ENCODE measurements around the gene LAMA2. TPM values are rescaled to one million over a fixed set of nuclear protein-coding genes. Genes with fewer than 3 reads are reported as not detected.
"Not testable (repeated sequence)": the region's sequence is repeated elsewhere in the genome, so short reads cannot be mapped to it uniquely, and the experiment has no call there.

Gene LAMA2
- total RNA-seq, 1 donor from 2014 or later: 18.0 TPM

DNA sequence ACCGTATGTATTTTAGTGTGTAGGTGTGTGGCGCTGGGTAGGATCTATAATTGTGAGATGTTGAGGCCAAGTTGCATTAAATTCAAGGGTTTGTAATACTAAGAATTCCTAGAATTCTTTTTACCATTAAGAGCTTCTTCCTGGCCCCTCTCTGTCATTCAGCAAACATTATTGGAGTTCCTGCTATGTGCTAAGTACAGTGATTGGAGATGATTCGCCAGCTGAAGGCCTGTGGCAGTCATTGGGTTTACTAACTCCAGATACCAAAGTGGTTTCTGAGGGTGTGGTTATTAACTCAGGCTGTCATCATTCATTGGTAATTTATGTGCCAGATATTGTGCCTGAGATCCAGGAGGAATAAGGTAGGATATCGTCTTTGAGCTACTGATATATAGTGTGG, 167.1 kb downstream of the LAMA2 start:
- Mint-ChIP-seq H3K4me1 (ENCODE audit: unreplicated experiment) (no peaks in the 10 kb centered on the region), H3K4me3 (ENCODE audit: unreplicated experiment) (no peak overlapping the region), H3K36me3 (ENCODE audit: unreplicated experiment) (no peaks in the 10 kb centered on the region), H3K9me3 (ENCODE audit: unreplicated experiment) (no peaks in the 10 kb centered on the region), H3K27ac (ENCODE audit: unreplicated experiment) (no peak overlapping the region), H3K27me3 (ENCODE audit: unreplicated experiment) (peaks cover 8% of the 10 kb centered on the region)
- no peak for DNase-seq (ENCODE audit: extremely low spot score, unreplicated experiment)
- TF ChIP-seq, protein P1, sequence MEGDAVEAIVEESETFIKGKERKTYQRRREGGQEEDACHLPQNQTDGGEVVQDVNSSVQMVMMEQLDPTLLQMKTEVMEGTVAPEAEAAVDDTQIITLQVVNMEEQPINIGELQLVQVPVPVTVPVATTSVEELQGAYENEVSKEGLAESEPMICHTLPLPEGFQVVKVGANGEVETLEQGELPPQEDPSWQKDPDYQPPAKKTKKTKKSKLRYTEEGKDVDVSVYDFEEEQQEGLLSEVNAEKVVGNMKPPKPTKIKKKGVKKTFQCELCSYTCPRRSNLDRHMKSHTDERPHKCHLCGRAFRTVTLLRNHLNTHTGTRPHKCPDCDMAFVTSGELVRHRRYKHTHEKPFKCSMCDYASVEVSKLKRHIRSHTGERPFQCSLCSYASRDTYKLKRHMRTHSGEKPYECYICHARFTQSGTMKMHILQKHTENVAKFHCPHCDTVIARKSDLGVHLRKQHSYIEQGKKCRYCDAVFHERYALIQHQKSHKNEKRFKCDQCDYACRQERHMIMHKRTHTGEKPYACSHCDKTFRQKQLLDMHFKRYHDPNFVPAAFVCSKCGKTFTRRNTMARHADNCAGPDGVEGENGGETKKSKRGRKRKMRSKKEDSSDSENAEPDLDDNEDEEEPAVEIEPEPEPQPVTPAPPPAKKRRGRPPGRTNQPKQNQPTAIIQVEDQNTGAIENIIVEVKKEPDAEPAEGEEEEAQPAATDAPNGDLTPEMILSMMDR (IDR thresholded peaks at IDR 0.05): no peak

DNA sequence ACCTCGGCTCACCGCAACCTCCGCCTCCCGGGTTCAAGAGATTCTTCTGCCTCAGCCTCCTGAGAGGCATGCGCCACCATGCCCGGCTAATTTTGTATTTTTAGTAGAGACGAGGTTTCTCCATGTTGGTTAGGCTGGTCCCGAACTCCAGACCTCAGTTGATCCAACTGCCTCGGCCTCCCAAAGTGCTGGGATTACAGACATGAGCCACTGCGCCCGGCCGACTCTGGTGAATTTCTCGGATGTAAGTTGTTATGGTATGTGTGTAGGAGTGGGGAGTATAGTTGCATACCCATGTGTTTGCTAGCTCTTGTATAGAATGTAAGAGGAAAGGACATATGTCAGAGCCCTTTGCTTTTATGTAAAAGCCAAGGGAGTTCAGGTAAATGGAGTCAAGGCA, 170.2 kb downstream of the LAMA2 start:
- not testable (repeated sequence) for H3K9me3 Mint-ChIP-seq (ENCODE audit: unreplicated experiment); H3K27ac Mint-ChIP-seq (ENCODE audit: unreplicated experiment); H3K4me3 Mint-ChIP-seq (ENCODE audit: unreplicated experiment); H3K36me3 Mint-ChIP-seq (ENCODE audit: unreplicated experiment); H3K4me1 Mint-ChIP-seq (ENCODE audit: unreplicated experiment); DNase-seq (ENCODE audit: extremely low spot score, unreplicated experiment)
- H3K27me3 Mint-ChIP-seq (ENCODE audit: unreplicated experiment): peaks cover 14% of the 10 kb centered on the region

GRCh38 chr6:129055796-129056195, 172.9 kb downstream of the LAMA2 start:
- DNase-seq (ENCODE audit: extremely low spot score, unreplicated experiment): no peak
- Mint-ChIP-seq H3K27ac (ENCODE audit: unreplicated experiment) (no peak overlapping the region), H3K27me3 (ENCODE audit: unreplicated experiment) (peaks cover 14% of the 10 kb centered on the region), H3K36me3 (ENCODE audit: unreplicated experiment) (no peaks in the 10 kb centered on the region), H3K9me3 (ENCODE audit: unreplicated experiment) (no peaks in the 10 kb centered on the region), H3K4me1 (ENCODE audit: unreplicated experiment) (no peaks in the 10 kb centered on the region), H3K4me3 (ENCODE audit: unreplicated experiment) (no peak overlapping the region)
- TF ChIP-seq, protein P1 (IDR thresholded peaks at IDR 0.05): no peak

- Mint-ChIP-seq H3K9me3 (ENCODE audit: unreplicated experiment) (no peaks in the 10 kb centered on the region), H3K4me3 (ENCODE audit: unreplicated experiment) (no peak overlapping the region), H3K4me1 (ENCODE audit: unreplicated experiment) (no peaks in the 10 kb centered on the region), H3K27ac (ENCODE audit: unreplicated experiment) (no peak overlapping the region), H3K36me3 (ENCODE audit: unreplicated experiment) (no peaks in the 10 kb centered on the region), H3K27me3 (ENCODE audit: unreplicated experiment) (peaks cover 18% of the 10 kb centered on the region)
- TF ChIP-seq, protein P1 (IDR thresholded peaks at IDR 0.05): no peak
- no peak for DNase-seq (ENCODE audit: extremely low spot score, unreplicated experiment)
Observed at GRCh38 chr6:129059650-129060049, 176.7 kb downstream of the LAMA2 start.

GRCh38 chr6:129069006-129069405, 186.1 kb downstream of the LAMA2 start:
- H3K9me3 Mint-ChIP-seq (ENCODE audit: unreplicated experiment): peaks cover 10% of the 10 kb centered on the region
- H3K27ac Mint-ChIP-seq (ENCODE audit: unreplicated experiment): no peak overlapping the region
- no peak overlapping the region for H3K4me3 Mint-ChIP-seq (ENCODE audit: unreplicated experiment)
- TF ChIP-seq, protein P1 (IDR thresholded peaks at IDR 0.05): no peak
- H3K27me3 Mint-ChIP-seq (ENCODE audit: unreplicated experiment): peaks cover 19% of the 10 kb centered on the region
- H3K36me3 Mint-ChIP-seq (ENCODE audit: unreplicated experiment): no peaks in the 10 kb centered on the region
- no peak for DNase-seq (ENCODE audit: extremely low spot score, unreplicated experiment)
- no peaks in the 10 kb centered on the region for H3K4me1 Mint-ChIP-seq (ENCODE audit: unreplicated experiment)

GRCh38 chr6:129073051-129073450, 190.1 kb downstream of the LAMA2 start:
- H3K36me3 Mint-ChIP-seq (ENCODE audit: unreplicated experiment): no peaks in the 10 kb centered on the region
- TF ChIP-seq, protein P1 (IDR thresholded peaks at IDR 0.05): no peak

More at GRCh38 chr6:129073051-129073450, 190.1 kb downstream of the LAMA2 start:
- no peak for DNase-seq (ENCODE audit: extremely low spot score, unreplicated experiment)
- H3K27ac Mint-ChIP-seq (ENCODE audit: unreplicated experiment): no peak overlapping the region
- H3K4me1 Mint-ChIP-seq (ENCODE audit: unreplicated experiment): no peaks in the 10 kb centered on the region
- H3K9me3 Mint-ChIP-seq (ENCODE audit: unreplicated experiment): no peaks in the 10 kb centered on the region
- no peak overlapping the region for H3K4me3 Mint-ChIP-seq (ENCODE audit: unreplicated experiment)
- peaks cover 14% of the 10 kb centered on the region for H3K27me3 Mint-ChIP-seq (ENCODE audit: unreplicated experiment)

All from osteocyte (in vitro differentiated cells).